CD14-positive monocyte (primary cell): ENCODE data around the gene GIGYF1. TPM values are rescaled to one million over a fixed set of nuclear protein-coding genes. Genes with fewer than 3 reads are reported as not detected.

ENCODE experiments used
- DNase-seq, 3 donors: peaks; one replicate each; pipeline ENCODE4 v3.0.0-alpha.2; 2011 to 2022
- H2AFZ ChIP-seq: 2 replicates; pipeline ENCODE4 v1.6.0; 2012; ENCODE audit warnings: mild to moderate bottlenecking, low read depth, low read length, inconsistent platforms; ENCODE audit not compliant: insufficient read depth, poor library complexity, severe bottlenecking
- H3K27ac ChIP-seq, 2 donors: 1 replicate in 1 of 2; 2 replicates in 1 of 2; pipeline ENCODE4 v1.5.1; 2012 to 2013; ENCODE audit warnings: low read length in 2 of 2, control low read depth in 1 of 2, inconsistent platforms in 1 of 2, low read depth in 1 of 2, mild to moderate bottlenecking in 1 of 2
- H3K27me3 ChIP-seq, 2 donors: one replicate each; pipeline versions ENCODE4 v1.6.0 to v1.6.1; 2011 to 2013; ENCODE audit warnings: low read length in 2 of 2; ENCODE audit not compliant: control insufficient read depth in 2 of 2, insufficient read depth in 2 of 2
- H3K36me3 ChIP-seq, 2 donors: replicated peaks in 1 of 2; 1 replicate in 1 of 2; 2 replicates in 1 of 2; pipeline versions ENCODE4 v1.5.1 to v1.6.1; 2012 to 2013; ENCODE audit warnings: low read length in 2 of 2, control low read depth in 1 of 2, inconsistent platforms in 1 of 2, mild to moderate bottlenecking in 1 of 2; ENCODE audit not compliant: insufficient read depth in 2 of 2, control insufficient read depth in 1 of 2
- H3K4me1 ChIP-seq, 2 donors: 1 replicate in 1 of 2; 2 replicates in 1 of 2; pipeline versions ENCODE4 v1.5.1 to v1.6.1; 2012 to 2013; ENCODE audit warnings: low read length in 2 of 2, control low read depth in 1 of 2, inconsistent platforms in 1 of 2, mild to moderate bottlenecking in 1 of 2, moderate library complexity in 1 of 2; ENCODE audit not compliant: insufficient read depth in 2 of 2, control insufficient read depth in 1 of 2
- H3K4me2 ChIP-seq: replicated peaks from 2 replicates; pipeline ENCODE3; 2012; ENCODE audit warnings: low read length, moderate library complexity, mild to moderate bottlenecking; ENCODE audit not compliant: poor library complexity, severe bottlenecking; ENCODE audit errors: extremely low read depth
- H3K4me3 ChIP-seq, 3 experiments: fragments of 200-600 bp in 1 of 3; sonication (generic) in 1 of 3; replicated peaks in 1 of 3; 1 replicate in 2 of 3; 2 replicates in 1 of 3; pipeline ENCODE4 v1.5.1; 2011 to 2013; ENCODE audit warnings: low read length in 3 of 3, mild to moderate bottlenecking in 3 of 3, control low read depth in 2 of 3, low read depth in 2 of 3, inconsistent platforms in 1 of 3, moderate library complexity in 1 of 3
- H3K79me2 ChIP-seq: 2 replicates; pipeline ENCODE4 v1.6.0; 2012; ENCODE audit warnings: mild to moderate bottlenecking, control low read depth, inconsistent platforms, low read length, moderate library complexity; ENCODE audit not compliant: insufficient read depth
- H3K9ac ChIP-seq: 2 replicates; pipeline ENCODE4 v1.6.0; 2017; ENCODE audit warnings: low read length, mild to moderate bottlenecking; ENCODE audit not compliant: insufficient read depth, poor library complexity, severe bottlenecking
- H3K9me3 ChIP-seq, 2 donors: replicated peaks in 1 of 2; 1 replicate in 1 of 2; 2 replicates in 1 of 2; pipeline versions ENCODE4 v1.5.1 to v1.6.1; 2012 to 2013; ENCODE audit warnings: low read length in 2 of 2, control low read depth in 1 of 2; ENCODE audit not compliant: control insufficient read depth in 1 of 2, insufficient read depth in 1 of 2
- H4K20me1 ChIP-seq: 2 replicates; pipeline ENCODE4 v1.6.0; 2012; ENCODE audit warnings: mild to moderate bottlenecking, low read length, control low read depth, moderate library complexity; ENCODE audit not compliant: insufficient read depth
- H3K27ac Mint-ChIP-seq, 7 donors: one replicate each; pipeline ENCODE4 v1.8.0; 2020; ENCODE audit warnings: mild to moderate bottlenecking in 7 of 7, mixed read lengths in 7 of 7, moderate library complexity in 6 of 7, inconsistent platforms in 2 of 7
- H3K27me3 Mint-ChIP-seq, 3 donors: one replicate each; pipeline ENCODE4 v1.8.0; 2021 to 2022; ENCODE audit warnings: low read depth in 3 of 3, mild to moderate bottlenecking in 3 of 3, mixed read lengths in 3 of 3, moderate library complexity in 3 of 3, inconsistent platforms in 1 of 3
- H3K36me3 Mint-ChIP-seq, 2 donors: one replicate each; pipeline ENCODE4 v1.8.0; 2020; ENCODE audit warnings: mixed read lengths in 2 of 2, inconsistent platforms in 1 of 2, mild to moderate bottlenecking in 1 of 2
- H3K4me1 Mint-ChIP-seq: one replicate; pipeline ENCODE4 v1.8.0; 2020; ENCODE audit warnings: mild to moderate bottlenecking, mixed read lengths
- H3K4me3 Mint-ChIP-seq, 2 donors: one replicate each; pipeline ENCODE4 v1.8.0; 2020; ENCODE audit warnings: mild to moderate bottlenecking in 2 of 2, mixed read lengths in 2 of 2, moderate library complexity in 1 of 2
- H3K9me3 Mint-ChIP-seq, 7 donors: one replicate each; pipeline ENCODE4 v1.8.0; 2020 to 2022; ENCODE audit warnings: mixed read lengths in 7 of 7, mild to moderate bottlenecking in 6 of 7, moderate library complexity in 6 of 7, inconsistent platforms in 2 of 7
- WGBS: methylation state at CpG from one replicate; pipeline ENCODE4 v1.1.5; 2013; ENCODE audit warnings: missing lambda C conversion rate; ENCODE audit not compliant: insufficient coverage; 5-methylcytosine and 5-hydroxymethylcytosine counted together
- intact Hi-C, 2 donors: fragments of 100-400 bp; cut with micrococcal nuclease; formaldehyde crosslinking; loops; one replicate each; pipeline versions ENCODE4 v1.15.0 to v1.15.1; 2023
- polyA plus RNA-seq, 3 donors: library from polyadenylated mRNA; depleted of rRNA in 1 of 3; unstranded in 2 of 3; stranded (reverse) in 1 of 3; fragments of 300-500 nt in 2 of 3; fragments of >200 nt in 1 of 3; fragmentation: Illumina TruSeq in 2 of 3; gene quantifications; 1 replicate in 2 of 3; 2 replicates in 1 of 3; pipeline ENCODE4 v1.2.3, GENCODE V29; 2012 to 2021
- TF ChIP-seq, protein P1 (sequence below): fragments of 200-600 bp; IDR thresholded peaks from one replicate; pipeline ENCODE4 v1.8.0; 2022; ENCODE audit warnings: antibody characterized with exemption, mild to moderate bottlenecking

Gene GIGYF1
- polyA plus RNA-seq, 3 donors = 0.30 to 30.6 (median 0.34) TPM

DNA sequence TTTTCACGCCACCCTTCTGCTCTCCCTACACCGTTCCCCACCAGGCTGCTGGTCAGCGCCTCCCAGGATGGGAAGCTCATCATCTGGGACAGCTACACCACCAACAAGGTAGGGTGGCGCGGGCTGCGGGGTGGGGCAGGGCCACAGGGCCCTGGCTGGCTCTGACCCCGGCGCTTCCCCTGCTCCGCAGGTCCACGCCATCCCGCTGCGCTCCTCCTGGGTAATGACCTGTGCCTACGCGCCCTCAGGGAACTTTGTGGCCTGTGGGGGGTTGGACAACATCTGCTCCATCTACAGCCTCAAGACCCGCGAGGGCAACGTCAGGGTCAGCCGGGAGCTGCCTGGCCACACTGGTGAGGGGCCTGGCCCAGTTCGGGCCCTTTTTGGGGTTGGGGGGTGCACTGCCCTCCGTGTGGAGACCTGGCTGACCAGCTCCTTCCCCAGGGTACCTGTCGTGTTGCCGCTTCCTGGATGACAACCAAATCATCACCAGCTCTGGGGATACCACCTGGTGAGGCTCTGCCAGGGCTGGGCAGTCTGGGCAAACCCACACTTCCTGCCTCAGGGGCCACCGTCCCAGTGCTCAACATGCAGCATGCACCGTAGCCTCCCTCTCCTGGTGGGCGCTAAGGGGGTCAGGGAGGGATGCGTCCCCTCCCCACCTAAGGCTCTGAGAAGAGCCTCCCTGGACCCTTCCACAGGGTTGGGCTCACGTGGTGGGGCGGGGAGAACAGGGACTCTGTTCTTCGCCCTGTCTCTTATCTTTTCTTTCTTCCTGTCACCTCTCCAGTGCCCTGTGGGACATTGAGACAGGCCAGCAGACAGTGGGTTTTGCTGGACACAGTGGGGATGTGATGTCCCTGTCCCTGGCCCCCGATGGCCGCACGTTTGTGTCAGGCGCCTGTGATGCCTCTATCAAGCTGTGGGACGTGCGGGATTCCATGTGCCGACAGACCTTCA is 16.5 kb downstream of the GIGYF1 start:
- H3K36me3 ChIP-seq = peaks cover 52 to 56% of the 10 kb centered on the region in 2 donors
- Mint-ChIP-seq H3K27me3 (peaks cover 0 to 4% (median 1%) of the 10 kb centered on the region in 3 donors), H3K4me1 (peaks cover 43% of the 10 kb centered on the region), H3K36me3 (peaks cover 32 to 52% of the 10 kb centered on the region in 2 donors), H3K4me3 (no peak overlapping the region), H3K9me3 (peaks cover 0 to 2% (median 0%) of the 10 kb centered on the region in 7 donors), H3K27ac (peak overlapping the region in 6 of 7 donors; percentile 82 to 92 (median 86))
- peaks cover 53 to 59% of the 10 kb centered on the region in 2 donors for H3K4me1 ChIP-seq
- peaks cover 48% of the 10 kb centered on the region for H3K79me2 ChIP-seq
- no peaks in the 10 kb centered on the region for H3K9me3 ChIP-seq
- intact Hi-C loops = loop anchor here in 1 of 2 donors (10.0 kb wide), 2 partner anchors 243 to 553 kb away; partner anchors contain the start of genes MBLAC1 and PPP1R35
- peak overlapping the region; percentile 54 to 65 for H3K27ac ChIP-seq
- 93% methylated on average over 23 of the region's 36 CpGs for WGBS
- peaks cover 74% of the 10 kb centered on the region for H4K20me1 ChIP-seq
- H3K9ac ChIP-seq = no peak overlapping the region
- H3K27me3 ChIP-seq = no peaks in the 10 kb centered on the region
- no peak overlapping the region for H2AFZ ChIP-seq
- H3K4me2 ChIP-seq = no peak overlapping the region
- H3K4me3 ChIP-seq = no peak overlapping the region
- TF ChIP-seq, protein P1, sequence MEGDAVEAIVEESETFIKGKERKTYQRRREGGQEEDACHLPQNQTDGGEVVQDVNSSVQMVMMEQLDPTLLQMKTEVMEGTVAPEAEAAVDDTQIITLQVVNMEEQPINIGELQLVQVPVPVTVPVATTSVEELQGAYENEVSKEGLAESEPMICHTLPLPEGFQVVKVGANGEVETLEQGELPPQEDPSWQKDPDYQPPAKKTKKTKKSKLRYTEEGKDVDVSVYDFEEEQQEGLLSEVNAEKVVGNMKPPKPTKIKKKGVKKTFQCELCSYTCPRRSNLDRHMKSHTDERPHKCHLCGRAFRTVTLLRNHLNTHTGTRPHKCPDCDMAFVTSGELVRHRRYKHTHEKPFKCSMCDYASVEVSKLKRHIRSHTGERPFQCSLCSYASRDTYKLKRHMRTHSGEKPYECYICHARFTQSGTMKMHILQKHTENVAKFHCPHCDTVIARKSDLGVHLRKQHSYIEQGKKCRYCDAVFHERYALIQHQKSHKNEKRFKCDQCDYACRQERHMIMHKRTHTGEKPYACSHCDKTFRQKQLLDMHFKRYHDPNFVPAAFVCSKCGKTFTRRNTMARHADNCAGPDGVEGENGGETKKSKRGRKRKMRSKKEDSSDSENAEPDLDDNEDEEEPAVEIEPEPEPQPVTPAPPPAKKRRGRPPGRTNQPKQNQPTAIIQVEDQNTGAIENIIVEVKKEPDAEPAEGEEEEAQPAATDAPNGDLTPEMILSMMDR = no peak
- peak in 1 of 3 donors; percentile 5 for DNase-seq

DNA sequence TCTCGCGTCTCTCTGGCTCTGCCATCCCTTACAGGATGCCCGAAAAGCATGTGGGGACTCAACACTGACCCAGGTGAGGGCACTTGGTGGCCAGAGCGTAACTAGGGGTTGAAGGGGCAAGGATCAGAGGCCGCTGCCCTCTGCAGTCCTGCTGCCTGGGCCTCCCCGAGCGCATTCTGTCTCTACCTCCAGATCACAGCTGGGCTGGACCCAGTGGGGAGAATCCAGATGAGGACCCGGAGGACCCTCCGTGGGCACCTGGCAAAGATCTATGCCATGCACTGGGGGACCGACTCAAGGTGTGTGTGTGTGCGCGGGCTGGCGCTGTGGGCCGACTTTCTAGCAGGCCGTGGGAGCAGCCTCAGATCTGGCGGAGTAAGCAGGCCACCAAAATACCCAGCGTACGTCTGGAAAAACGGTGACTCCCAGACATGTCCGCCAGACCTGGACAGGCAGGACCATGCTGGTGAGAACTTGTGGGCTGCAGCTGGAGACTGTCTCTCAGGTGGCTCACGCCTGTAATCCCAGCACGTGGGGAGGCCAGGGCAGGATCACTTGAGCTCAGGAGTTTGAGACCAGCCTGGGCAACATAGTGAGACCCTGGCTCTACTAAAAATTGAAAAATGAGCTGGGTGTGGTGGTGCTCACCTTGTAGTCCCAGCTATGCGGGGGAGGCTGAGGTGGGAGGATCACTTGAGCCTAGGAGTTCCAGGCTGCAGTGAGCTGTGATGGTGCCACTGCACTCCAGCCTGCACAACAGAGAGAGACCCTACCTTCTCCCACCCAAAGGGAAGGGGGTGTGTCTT is 17.3 kb downstream of the GIGYF1 start:
- Histone ChIP-seq H3K9me3 (no peaks in the 10 kb centered on the region), H3K36me3 (peaks cover 43 to 47% of the 10 kb centered on the region in 2 donors), H3K4me1 (peaks cover 55 to 61% of the 10 kb centered on the region in 2 donors), H3K27ac (peak overlapping the region; percentile 54 to 91), H2AFZ (no peak overlapping the region), H3K27me3 (no peaks in the 10 kb centered on the region), H3K4me3 (peak overlapping the region in 1 of 3 experiments; percentile 100), H4K20me1 (peaks cover 65% of the 10 kb centered on the region), H3K4me2 (peak overlapping the region; percentile 78), H3K9ac (peak overlapping the region; percentile 89), H3K79me2 (peaks cover 48% of the 10 kb centered on the region)
- peak in 1 of 3 donors; percentile 9 for DNase-seq
- H3K4me3 Mint-ChIP-seq = peak overlapping the region; percentile 71 to 80
- H3K4me1 Mint-ChIP-seq = peaks cover 44% of the 10 kb centered on the region
- TF ChIP-seq, protein P1 = no peak
- peaks cover under 1 to 6% (median 1%) of the 10 kb centered on the region in 3 donors for H3K27me3 Mint-ChIP-seq
- peaks cover 0 to 2% (median 0%) of the 10 kb centered on the region in 7 donors for H3K9me3 Mint-ChIP-seq
- 95% methylated on average over 20 of the region's 23 CpGs for WGBS
- peaks cover 31 to 48% of the 10 kb centered on the region in 2 donors for H3K36me3 Mint-ChIP-seq
- intact Hi-C loops = loop anchor here in 1 of 2 donors (10.0 kb wide), 2 partner anchors 242 to 552 kb away; partner anchors contain the start of genes MBLAC1 and PPP1R35
- H3K27ac Mint-ChIP-seq = peak overlapping the region; percentile 26 to 93 (median 85)
